GM12873 (cell line): ENCODE data around the gene MCRIP1.
A peak's percentile ranks its signal among the peaks of the same experiment; 100 is the strongest.

Source experiments
- CTCF ChIP-seq: IDR thresholded peaks from 2 replicates; pipeline ENCODE4 v1.5.1; 2012; ENCODE audit warnings: low read depth, mild to moderate bottlenecking, moderate library complexity, low read length, control low read depth; ENCODE audit not compliant: insufficient read depth; ENCODE audit errors: missing control alignments

MCRIP1 gene

GRCh38 chr17:81869221-81870130 lies 36.4 kb upstream of the MCRIP1 start:
- TF ChIP-seq CTCF, result peak; percentile 79

DNA sequence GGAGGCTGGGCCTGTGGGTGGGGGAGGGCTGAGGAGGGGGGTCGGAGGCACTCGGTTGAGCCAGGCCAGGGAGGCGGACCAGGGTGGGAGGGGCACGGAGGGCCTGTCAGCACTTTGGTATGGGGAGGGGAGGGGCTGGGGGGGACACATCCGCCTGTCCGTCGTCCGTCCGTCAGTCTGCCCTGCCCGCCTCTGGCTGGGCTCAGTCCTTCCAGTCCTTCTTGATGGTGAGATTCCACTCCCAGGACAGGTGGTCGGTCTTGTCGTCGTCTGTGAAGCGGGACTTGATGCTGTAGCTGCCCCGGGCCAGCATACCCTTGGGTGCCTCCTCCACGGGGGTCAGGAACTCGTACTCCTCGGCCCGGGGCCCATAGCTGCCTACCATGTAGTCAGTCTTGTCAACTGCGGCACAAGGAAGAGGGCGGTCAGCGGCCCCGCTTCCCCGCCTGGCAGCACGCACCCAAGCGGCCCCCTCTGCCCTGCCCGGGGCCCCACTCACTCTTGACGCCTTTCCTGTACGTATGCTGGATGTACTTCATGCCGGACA lies 35.7 kb upstream of the MCRIP1 start:
- no peak for TF ChIP-seq CTCF

DNA sequence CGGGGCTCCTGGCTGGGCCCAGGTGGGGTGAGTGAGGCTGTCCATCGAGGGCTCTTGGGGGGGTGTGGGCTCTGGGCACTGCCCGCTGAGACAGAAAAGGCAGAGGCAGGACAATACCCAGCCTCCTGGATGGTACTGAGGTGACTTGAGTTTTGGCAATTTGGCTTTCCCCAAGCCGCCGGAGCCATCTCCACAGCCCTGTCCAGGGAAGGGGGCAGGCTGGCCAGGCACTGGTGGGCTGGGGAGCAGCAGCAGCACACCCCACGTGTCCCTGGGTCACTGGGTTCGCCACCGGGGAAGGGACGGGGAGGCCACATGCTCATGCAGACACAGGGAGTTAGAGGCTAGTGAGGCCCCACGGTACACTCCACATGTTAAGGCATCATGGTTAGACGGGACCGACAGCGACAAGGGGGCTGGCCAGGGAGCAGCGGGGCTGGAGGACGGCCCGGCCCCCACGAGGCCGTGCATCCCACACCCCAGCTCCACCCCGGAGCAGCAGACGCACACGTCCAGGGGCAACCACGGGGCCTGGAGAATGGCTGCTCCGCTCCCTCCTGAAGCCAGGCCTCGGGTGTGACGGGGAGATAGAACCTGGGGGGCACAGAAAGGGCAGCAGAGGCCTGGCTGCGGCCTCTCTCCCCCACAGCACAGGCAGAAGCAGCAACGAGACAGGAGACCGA lies 35.0 kb upstream of the MCRIP1 start:
- no peak for TF ChIP-seq CTCF

DNA sequence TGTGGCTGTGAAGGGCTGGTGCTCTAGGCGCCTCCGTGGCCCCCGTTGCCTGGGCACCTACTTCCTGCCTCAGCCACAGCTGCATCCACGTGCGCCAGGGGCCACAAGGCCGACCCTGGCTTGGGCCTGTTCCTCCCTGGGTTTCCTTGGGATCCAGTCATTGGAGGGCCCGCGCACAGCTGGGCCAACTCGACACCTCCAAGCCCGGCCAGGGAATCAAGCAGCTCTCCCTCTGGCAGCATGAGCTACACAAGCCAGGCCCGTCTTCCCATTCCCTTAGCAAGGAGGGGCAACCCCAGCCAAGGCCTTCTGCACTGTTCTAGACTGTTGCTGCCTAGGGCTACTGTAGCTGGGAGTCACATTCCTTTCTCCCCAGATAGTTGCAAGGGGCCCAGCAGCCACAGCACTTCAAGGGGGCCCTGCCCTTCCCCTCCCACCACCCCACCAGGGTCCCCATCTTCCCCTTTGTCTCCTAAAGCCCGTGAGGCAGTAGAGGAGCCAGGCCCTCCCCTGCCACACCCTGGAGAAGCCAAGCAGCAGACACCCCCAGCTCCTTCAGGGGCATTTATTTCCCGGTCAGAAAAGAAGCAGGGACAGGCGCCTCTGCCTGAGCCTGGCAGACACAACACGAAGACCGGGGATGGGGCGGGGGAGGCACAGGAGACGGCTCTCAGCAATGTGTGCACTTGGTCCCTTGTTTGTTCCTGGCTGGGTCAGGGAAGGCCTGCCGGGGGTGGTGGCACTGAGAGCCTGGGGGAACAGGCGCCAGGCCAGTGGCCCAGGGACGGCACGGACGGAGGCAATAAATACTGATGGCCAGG lies 34.3 kb upstream of the MCRIP1 start:
- TF ChIP-seq CTCF, result no peak

DNA sequence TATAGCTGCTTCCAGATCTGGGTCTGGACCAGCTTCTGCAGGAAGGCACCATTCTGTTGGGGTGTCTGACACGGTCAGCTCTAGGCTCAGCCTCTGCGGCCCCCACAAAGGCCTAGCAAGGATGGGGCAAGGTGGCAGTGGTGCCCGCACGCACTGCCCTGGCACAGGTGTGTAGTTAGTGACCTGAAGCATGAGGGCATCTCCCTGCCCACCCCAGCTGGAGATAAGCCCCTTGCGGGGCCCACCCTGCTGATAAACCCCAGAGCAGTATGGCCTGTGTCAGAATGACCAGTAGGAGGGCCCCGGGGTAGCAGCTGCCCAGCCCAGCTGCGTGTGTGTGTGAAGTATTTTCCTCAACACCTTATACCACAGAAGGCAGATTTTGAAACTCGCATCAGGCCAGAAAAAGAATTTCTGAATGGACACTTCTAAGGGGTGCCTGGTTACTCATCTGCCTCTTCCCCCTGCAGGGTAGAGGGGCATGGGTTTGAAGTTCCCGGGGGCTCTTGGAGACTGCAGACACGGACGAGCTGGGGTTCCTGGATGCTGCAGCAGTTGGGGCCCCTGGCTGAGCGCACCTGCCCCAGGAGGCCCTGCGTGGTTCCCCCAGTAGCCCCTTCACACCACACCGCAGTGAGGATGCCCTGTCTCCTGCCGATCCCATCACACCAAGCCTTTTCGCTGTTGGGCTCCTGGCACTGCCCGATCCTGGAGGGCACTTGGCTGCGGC lies 33.5 kb upstream of the MCRIP1 start:
- TF ChIP-seq CTCF, result no peak

DNA sequence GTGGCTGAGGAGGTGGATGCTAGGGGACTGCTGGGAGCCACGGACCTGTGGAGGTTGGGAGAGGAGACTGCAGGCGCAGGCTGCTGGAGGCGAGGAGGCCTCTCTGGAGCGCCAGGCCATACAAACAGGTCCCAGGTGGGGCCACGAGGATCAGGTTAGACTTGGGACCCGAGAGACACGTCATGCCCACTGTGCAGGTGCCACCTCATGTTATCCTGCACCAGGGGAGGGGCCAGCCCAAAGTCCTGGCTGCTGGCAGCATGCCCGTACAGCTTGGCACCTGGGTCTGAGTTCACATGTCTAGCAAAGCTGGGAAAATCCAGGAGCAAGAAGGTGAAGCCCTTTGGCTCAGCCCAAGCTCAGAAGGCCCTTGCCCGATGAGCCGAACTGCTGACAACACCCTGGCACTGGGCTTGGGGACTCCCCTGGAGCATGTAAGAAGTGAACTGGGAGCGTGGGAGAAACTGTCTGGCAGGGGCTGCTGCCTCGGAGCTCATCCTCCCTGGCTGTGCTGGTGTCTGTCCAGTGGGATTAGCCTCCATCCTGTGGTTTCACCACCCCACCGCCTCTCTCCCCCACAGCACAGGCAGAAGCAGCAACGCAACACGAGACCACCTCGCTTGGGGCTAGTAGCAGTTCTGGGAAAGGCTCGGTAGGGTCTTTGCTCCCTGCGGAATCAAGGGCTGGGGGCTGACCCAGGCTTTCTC lies 32.8 kb upstream of the MCRIP1 start:
- TF ChIP-seq CTCF, result no peak
